HPDE6-E6E7 (cell line): ENCODE data around the gene SNAPC1.
"Not testable (repeated sequence)": the region's sequence is repeated elsewhere in the genome, so short reads cannot be mapped to it uniquely, and the experiment has no call there.

Experiments used
- DNase-seq: peaks from one replicate; pipeline ENCODE4 v3.0.0; 2011; ENCODE audit warnings: missing footprints; ENCODE audit errors: extremely low spot score

Gene SNAPC1

DNA sequence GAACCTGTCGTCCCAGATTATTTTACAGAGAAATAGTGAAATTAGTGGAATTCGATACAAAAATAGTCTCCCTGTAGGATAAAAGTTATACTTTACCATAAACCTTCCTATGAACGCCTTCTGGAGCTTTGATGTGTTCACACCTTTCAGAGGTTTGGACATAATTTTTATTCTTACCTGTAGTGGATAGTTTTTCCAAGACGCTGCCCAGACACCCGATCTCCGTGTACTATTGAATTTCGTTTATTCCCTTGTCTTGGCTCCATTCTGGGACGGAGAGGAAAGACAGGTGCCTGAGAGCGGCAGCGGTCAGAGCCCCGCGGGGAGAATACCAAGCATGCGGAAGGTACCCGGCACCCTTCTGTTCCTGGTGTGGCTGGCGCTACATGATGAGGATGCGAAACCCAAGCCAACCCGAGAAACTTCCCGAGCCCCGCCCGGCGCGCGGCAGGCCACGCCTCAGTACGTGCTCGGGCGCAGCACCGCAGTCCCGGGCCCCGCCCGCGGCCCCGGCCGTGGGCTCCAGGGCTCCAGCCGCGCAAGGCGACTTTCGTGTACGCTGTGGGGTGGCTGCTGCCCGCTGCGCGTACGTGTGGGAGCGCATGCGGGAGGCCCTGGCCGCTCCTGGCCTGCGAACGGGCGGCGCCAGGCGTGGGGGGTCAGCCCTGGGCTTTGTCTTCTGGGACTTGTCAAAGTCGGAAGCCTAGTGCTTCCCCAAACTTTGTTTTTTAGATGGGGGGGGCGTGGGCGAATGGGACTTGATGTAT is 11.3 kb upstream of the SNAPC1 start:
- peak; percentile 84 for DNase-seq

- DNase-seq: no peak
Measured at GRCh38 chr14:61751475-61751989, 10.7 kb upstream of the SNAPC1 start.

DNA sequence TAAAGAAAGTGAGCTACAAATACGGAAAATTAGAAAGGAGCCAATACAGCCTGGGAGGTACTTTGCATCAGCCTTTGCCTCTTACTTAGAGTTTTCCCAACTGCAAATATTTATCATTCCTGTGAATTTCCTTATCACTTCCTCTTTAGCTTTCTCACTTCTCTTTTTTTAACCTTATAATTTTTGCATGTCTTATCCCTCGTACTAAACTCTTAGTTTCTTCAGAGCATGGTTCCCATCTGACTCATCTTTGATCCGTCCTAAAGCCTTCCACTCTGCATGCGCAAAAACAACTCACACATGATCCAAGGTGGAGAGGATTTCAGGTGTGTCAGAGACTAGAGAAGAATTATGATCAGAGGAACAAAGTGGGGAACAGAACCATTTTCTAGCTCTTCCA is 9.6 kb upstream of the SNAPC1 start:
- no peak for DNase-seq

DNA sequence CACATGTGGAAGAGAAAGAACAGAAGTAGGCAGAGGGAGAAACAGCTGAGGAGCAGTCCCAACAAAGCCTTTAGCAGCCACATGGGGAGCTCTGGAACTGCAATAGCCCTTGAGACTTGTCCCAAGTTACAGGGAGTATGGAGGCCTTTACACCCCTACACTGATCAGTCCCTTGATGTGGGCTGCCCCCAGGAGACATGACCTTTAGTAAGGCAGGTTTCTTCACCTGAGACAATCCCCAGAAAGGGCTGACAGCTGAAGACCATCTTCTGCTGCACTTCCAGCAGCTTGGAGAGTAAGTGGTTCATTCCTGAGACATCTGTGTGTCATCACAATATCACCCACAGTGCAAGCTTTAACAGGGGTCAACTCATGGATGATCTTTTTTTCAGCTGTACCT is 8.6 kb upstream of the SNAPC1 start:
- DNase-seq: no peak

- no peak for DNase-seq
Measured at GRCh38 chr14:61754627-61755381, 7.4 kb upstream of the SNAPC1 start.

DNA sequence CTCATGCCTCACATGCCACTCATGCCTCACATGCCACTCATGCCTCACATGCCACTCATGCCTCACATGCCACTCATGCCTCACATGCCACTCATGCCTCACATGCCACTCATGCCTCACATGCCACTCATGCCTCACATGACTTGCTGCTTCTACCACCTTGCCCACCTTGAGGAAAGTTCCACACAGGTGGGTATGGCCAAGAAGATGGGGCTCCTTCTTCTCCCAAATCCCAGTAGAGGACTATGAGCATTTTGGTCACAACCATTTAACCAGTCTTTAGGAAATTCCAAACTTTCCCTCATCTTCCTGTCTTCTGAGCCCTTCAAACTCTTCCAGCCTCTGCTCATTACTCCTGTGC is 6.9 kb upstream of the SNAPC1 start:
- DNase-seq: not testable (repeated sequence)

DNA sequence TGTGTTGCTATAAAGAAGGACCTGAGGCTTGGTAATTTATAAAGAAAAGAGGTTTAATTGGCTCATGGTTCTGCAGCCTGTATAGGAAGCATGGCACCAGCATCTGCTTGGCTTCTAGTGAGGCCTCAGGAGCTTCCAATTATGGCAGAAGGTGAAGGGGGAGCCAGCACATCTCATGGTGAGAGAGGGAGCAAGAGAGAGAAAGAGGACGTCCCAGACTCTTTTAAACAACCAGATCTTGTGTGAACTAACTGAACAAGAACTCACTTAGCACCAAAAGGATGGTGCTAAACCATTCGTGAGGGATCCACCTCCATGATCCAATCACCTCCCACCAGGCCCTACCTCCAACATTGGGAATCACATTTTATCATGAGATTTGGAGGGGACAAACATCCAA is 6.1 kb upstream of the SNAPC1 start:
- no peak for DNase-seq

- DNase-seq: no peak
Measured at GRCh38 chr14:61759878-61760277, 2.3 kb upstream of the SNAPC1 start.

DNA sequence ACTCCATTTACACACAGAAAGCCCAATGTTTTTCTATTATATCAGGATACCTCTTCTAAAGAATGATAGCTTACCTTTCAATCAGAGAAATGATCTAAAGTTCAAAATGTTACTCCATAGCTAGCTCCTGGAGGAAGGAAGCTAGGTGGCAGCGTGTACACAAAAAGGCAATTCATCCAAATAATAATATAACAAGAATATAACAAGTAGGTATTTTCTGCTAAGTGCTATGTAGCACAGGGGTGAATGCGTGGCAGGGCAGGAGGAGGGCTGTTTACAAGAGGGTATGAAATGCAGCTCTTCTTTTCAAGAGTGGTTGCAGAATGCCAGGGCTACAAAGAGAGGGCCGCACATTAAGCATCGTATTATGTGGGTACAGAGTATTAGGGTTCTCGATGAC is 663 bp upstream of the SNAPC1 start:
- DNase-seq: no peak

DNA sequence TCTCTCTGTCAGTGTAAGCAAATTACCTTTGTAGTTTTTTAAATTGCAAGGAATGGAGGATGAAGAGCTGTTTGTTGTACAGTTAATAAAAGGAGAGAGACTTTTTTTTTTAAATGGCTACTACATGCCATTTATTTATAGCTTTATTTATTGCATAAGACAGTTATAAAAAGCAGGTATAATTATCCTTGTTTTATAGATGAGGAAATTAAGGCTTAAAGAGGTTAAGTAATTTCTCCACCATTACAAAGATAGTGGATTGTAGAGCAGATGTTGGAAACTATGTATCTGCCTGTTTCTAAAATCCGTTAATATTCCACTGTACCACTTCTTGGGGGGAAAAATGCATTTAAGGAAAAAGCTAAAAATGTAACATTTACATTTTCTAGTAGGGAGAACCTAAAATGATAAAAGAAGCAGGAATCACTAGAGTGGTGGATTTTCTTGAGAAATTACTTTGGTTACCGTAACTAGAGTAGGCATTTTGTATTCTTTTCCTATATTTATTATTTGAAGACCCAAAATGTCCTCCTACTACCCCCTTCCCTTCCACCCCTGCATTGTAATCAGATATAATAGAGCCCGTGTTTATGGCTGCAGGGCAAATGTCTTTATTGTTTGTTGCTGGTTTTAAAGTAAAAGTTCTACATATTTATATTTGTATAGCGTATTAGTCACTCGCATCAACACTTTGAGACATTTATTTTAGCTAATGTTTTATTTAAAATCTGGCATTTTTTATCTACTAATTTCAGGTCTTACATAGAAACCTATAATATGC is 2.3 kb downstream of the SNAPC1 start:
- no peak for DNase-seq

GRCh38 chr14:61765225-61765943 is 3.2 kb downstream of the SNAPC1 start:
- no peak for DNase-seq

DNA sequence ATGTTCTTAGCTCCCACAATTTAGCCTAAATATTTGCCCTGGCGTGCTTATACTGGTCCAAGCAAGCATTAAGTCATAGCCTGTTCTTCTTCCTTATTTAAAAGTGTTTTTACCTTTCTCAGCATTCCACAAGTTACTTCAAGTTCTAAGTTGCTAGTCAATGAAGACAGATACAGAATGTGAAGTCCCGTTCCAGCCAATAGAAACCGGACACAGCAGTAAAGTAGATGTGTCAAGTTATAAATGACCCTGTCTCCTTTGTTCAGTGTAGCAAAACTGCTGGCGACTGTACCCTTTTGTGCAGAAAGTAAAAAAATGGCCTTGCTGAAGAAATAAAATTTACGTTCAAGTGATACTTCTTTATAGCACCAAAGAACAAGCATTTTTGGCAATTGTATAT is 3.9 kb downstream of the SNAPC1 start:
- DNase-seq: no peak

DNA sequence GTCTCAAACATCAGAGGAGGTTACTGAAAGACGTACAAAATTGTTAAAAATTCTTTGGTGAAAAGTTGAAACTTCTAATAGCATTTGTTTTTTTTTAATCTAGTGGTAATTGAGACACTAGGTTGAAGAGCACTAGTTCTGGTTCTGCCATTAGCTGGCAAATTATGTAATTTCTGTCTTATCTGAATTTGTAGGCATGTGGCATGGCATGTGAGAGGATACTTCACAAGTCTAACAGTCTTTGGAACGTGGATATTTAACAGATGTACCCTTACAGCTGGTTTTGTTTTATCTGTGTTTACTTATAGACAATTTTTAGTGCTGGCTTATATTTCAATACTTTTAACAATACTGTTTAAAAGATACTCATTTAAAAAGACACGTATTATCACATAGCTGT is 6.0 kb downstream of the SNAPC1 start:
- no peak for DNase-seq

DNA sequence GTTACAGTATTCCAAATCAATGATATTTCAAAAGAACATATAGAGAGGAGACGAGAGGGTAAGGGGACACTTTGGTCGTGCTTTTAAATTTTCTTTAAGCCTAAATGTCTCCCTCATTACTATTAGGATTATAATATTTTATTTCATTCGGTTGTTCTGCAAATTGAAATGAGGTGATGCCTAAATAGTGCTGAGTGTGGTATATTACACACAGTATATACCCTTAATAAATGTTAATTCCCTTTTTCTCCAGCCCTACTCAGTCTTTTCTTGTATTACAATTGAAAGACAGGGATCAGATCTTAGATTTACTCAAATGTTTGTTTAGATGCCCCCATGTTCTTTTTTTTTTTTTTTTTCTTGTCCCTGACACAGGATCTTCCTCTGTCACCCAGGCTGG is 7.7 kb downstream of the SNAPC1 start:
- no peak for DNase-seq

GRCh38 chr14:61774861-61775260 is 12.6 kb downstream of the SNAPC1 start:
- DNase-seq: no peak

DNA sequence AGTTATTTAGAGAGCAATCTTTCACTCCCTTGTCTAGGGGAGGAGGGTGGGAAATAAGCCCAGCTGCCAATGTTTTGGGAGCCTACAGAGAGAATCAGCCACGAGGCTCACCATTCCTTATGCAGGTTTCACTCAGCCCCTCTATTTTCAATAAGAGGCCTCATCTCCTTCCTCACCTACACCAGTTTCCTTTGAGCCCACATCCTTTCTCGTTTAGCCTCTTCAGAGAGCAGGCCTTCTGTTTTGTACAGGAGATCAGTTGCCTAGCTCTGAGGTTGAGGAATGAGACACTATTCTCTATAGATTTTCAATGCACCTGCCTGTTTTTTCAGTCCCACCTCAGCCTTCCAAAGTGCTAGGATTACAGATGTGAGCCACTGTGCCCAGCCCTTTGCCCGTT is 17.9 kb downstream of the SNAPC1 start:
- no peak for DNase-seq

- no peak for DNase-seq
Measured at GRCh38 chr14:61797309-61797708, 35.1 kb downstream of the SNAPC1 start.

DNA sequence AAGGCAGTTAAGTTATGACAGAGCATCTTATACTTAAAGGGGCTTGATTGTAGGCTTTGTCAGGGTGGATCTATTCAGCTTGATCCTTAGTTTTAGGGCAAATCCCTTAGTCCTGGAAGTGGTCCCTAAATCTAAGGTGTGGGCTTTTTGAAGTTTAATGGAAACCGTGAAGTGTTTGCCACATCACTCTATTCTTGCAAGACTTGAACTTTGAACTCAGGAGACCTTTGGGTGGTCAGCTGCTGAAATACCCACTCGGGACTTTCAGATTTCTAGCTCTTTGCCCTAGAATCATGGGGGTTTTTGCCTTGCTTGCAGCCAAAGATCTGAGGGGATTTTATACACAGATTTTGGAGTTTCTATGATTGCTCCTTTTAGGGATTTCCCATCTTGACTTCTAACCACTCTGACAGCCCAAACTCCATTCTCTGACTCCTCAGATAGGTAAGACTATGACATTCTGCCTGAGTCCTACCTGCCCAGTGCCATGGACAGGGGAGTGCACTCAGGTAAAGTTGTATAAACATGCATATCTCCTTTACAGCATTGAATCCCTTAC is 39.9 kb downstream of the SNAPC1 start:
- no peak for DNase-seq

GRCh38 chr14:61803755-61804154 is 41.5 kb downstream of the SNAPC1 start:
- DNase-seq: no peak

GRCh38 chr14:61805451-61805850 is 43.2 kb downstream of the SNAPC1 start:
- no peak for DNase-seq

- no peak for DNase-seq
Measured at GRCh38 chr14:61811882-61812346, 49.7 kb downstream of the SNAPC1 start.
